OCI-LY7 (cell line): ENCODE results near the gene DCAF15.

Experiments used
- EZH2phosphoT487 ChIP-seq: fragments of 200-600 bp; sonication (generic); IDR thresholded peaks from 2 replicates; pipeline ENCODE4 v1.6.1; 2018; ENCODE audit warnings: low read depth, borderline replicate concordance, mild to moderate bottlenecking, mixed run types, antibody characterized with exemption, low read length, moderate library complexity, mixed read lengths
- TF ChIP-seq, protein P1 (sequence below): fragments of 200-600 bp; sonication (generic); conservative IDR thresholded peaks from 2 replicates; pipeline ENCODE4 v1.5.1; 2014; ENCODE audit warnings: mild to moderate bottlenecking, antibody characterized with exemption, low read length, moderate library complexity, mixed read lengths

DNA sequence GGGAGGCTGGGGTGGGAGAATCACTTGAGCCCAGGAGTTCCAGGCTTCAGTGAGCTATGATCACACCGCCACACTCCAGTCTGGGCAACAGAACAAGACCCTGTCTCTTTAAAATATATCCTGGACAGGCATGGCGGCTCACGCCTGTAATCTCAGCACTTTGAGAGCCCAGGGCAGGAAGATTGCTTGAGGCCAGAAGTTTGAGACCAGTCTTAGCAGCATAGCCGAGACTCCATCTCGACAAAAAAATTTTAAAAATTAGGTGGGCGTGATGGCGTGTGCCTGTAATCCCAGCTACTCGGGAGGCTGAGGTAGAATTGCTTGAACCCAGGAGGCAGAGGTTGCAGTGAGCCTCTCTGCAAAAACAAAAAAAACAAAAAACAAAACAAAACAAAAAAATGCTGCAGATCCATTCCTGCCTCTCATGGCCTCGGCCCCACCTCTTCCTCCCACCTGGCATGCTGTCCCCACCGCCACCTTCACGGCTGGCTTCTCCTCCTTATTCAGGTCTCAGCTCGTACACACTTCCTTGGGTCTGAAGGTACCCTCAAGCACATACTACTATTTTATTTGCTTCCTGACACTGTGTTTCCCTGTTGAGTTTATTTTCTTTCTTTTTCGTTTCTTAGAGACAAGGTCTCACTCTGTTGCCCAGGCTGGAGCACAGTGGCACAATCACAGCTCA, 48.5 kb downstream of the DCAF15 start:
- TF ChIP-seq, protein P1, sequence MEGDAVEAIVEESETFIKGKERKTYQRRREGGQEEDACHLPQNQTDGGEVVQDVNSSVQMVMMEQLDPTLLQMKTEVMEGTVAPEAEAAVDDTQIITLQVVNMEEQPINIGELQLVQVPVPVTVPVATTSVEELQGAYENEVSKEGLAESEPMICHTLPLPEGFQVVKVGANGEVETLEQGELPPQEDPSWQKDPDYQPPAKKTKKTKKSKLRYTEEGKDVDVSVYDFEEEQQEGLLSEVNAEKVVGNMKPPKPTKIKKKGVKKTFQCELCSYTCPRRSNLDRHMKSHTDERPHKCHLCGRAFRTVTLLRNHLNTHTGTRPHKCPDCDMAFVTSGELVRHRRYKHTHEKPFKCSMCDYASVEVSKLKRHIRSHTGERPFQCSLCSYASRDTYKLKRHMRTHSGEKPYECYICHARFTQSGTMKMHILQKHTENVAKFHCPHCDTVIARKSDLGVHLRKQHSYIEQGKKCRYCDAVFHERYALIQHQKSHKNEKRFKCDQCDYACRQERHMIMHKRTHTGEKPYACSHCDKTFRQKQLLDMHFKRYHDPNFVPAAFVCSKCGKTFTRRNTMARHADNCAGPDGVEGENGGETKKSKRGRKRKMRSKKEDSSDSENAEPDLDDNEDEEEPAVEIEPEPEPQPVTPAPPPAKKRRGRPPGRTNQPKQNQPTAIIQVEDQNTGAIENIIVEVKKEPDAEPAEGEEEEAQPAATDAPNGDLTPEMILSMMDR, result no peak
- TF ChIP-seq EZH2phosphoT487, result no peak
